ENCODE data around the gene CADM1.

Gene CADM1

DNA sequence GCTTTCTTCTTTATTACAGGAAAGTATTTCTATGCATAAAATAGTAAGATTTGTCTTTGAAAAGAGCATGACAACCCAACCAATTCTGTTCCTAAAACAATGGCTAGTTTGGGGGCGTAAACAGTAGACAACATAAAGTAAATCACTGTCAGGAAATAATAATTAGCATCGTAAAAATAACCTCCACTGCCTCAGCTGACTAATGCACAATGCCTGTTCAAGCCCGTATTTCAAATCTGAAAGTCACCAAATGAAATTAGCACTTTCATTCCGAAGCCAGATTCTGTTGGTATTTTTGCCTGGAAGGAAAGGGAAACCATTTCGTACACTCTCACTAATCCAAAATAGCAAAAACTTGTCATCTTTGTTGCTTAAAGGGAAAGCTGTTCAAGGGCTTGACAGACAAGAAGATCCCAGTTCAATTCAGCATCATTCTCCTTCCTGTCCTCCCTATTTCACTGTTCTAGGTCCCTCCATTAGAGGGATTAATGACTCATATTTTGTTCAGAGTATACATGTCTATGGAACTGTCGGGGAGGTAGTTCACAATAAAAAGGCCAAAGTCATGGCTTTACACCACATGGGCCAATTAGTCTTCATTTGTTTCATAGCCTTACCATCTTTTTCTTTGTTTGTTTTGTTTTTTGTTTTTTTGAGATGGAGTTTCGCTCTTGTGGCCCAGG, 154.7 kb downstream of the CADM1 start:
- Histone ChIP-seq H3K9ac (ENCODE audit: low read length) (no peak overlapping the region), H3K36me3 (ENCODE audit: control insufficient read depth, insufficient read depth, low read length) (no peaks in the 10 kb centered on the region), H3K4me3 (ENCODE audit: low read length) (no peak overlapping the region), H3K27me3 (ENCODE audit: control insufficient read depth, insufficient read depth, low read length) (no peaks in the 10 kb centered on the region), H3K9me3 (ENCODE audit: control insufficient read depth, low read length) (no peaks in the 10 kb centered on the region), H3K4me1 (ENCODE audit: control insufficient read depth, insufficient read depth, low read length) (no peaks in the 10 kb centered on the region)

DNA sequence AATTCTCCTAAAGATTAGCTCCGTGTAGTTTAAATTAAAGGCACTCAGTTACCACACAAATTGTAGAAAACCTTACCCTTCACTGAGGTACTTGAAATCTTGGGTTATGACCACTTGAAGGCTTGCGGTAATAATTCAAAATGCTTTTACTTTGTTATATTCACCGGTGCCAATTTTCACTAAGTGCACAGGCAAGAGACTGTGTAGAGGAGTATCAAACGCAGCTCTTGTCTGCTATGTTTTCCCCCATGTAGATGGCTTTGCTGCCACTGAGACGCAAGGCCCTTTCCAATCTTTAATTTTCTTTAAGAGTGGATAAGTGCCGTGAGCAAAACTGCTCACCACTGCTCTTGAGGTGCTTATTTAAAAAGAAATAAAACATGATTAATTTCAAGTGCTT, 155.8 kb downstream of the CADM1 start:
- no peaks in the 10 kb centered on the region for H3K36me3 ChIP-seq (ENCODE audit: control insufficient read depth, insufficient read depth, low read length)
- H3K9me3 ChIP-seq (ENCODE audit: control insufficient read depth, low read length): no peaks in the 10 kb centered on the region
- H3K4me1 ChIP-seq (ENCODE audit: control insufficient read depth, insufficient read depth, low read length): no peaks in the 10 kb centered on the region

DNA sequence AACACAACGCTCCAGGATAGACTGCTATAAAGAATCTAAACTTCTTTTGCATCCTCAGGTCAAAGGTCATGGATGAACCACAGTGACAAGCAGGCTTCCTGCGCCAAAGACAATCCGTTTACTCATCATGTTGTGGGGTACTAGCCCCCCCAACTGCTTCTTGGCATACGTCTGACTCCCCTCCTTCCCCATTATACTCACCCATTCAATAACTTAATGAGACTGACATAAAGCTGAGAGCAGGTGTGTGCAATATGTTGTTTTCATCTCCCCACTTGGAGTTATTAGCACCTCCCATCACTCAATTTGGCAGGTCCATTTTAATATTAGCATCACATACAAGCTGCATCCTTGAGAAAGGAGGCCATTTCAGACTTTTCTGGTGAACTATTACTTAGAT, 157.1 kb downstream of the CADM1 start:
- no peaks in the 10 kb centered on the region for H3K27me3 ChIP-seq (ENCODE audit: control insufficient read depth, insufficient read depth, low read length)
- H3K4me1 ChIP-seq (ENCODE audit: control insufficient read depth, insufficient read depth, low read length): no peaks in the 10 kb centered on the region
- H3K9me3 ChIP-seq (ENCODE audit: control insufficient read depth, low read length): no peaks in the 10 kb centered on the region
- H3K36me3 ChIP-seq (ENCODE audit: control insufficient read depth, insufficient read depth, low read length): no peaks in the 10 kb centered on the region
- no peak overlapping the region for H3K4me3 ChIP-seq (ENCODE audit: low read length)
- H3K9ac ChIP-seq (ENCODE audit: low read length): no peak overlapping the region

More for the DNA sequence above, 155.8 kb downstream of the CADM1 start:
- H3K27me3 ChIP-seq (ENCODE audit: control insufficient read depth, insufficient read depth, low read length): no peaks in the 10 kb centered on the region
- H3K4me3 ChIP-seq (ENCODE audit: low read length): no peak overlapping the region
- no peak overlapping the region for H3K9ac ChIP-seq (ENCODE audit: low read length)

GRCh38 chr11:115345840-115346239, 158.4 kb downstream of the CADM1 start:
- Histone ChIP-seq H3K4me3 (ENCODE audit: low read length) (no peak overlapping the region), H3K36me3 (ENCODE audit: control insufficient read depth, insufficient read depth, low read length) (no peaks in the 10 kb centered on the region), H3K27me3 (ENCODE audit: control insufficient read depth, insufficient read depth, low read length) (no peaks in the 10 kb centered on the region), H3K9me3 (ENCODE audit: control insufficient read depth, low read length) (no peaks in the 10 kb centered on the region), H3K4me1 (ENCODE audit: control insufficient read depth, insufficient read depth, low read length) (no peaks in the 10 kb centered on the region), H3K9ac (ENCODE audit: low read length) (no peak overlapping the region)

- no peaks in the 10 kb centered on the region for H3K9me3 ChIP-seq (ENCODE audit: control insufficient read depth, low read length)
- no peaks in the 10 kb centered on the region for H3K27me3 ChIP-seq (ENCODE audit: control insufficient read depth, insufficient read depth, low read length)
- H3K4me1 ChIP-seq (ENCODE audit: control insufficient read depth, insufficient read depth, low read length): no peaks in the 10 kb centered on the region
- no peak overlapping the region for H3K9ac ChIP-seq (ENCODE audit: low read length)
- H3K4me3 ChIP-seq (ENCODE audit: low read length): no peak overlapping the region
- H3K36me3 ChIP-seq (ENCODE audit: control insufficient read depth, insufficient read depth, low read length): no peaks in the 10 kb centered on the region
Observed at GRCh38 chr11:115345361-115345760, 158.9 kb downstream of the CADM1 start.

DNA sequence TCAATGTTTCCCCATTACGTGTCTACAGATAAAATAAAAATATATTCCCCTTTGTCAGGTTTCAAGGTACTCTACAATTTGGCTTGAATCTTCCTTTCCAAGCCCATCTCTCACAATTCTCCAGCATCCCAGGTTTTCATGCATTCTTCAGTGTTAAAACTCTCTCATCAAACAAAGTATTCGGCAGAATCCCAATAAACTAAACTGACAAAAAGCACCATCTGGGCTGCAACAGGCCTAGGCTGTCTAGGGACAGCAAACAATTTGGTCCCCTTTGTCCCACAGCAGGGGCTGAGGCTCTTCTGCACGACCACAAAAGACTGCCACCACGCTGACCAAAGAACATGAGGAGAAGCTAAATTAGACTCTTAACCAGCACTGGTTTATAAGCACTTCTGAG, 159.4 kb downstream of the CADM1 start:
- H3K36me3 ChIP-seq (ENCODE audit: control insufficient read depth, insufficient read depth, low read length): no peaks in the 10 kb centered on the region
- H3K9me3 ChIP-seq (ENCODE audit: control insufficient read depth, low read length): no peaks in the 10 kb centered on the region
- no peak overlapping the region for H3K9ac ChIP-seq (ENCODE audit: low read length)
- no peak overlapping the region for H3K4me3 ChIP-seq (ENCODE audit: low read length)
- H3K4me1 ChIP-seq (ENCODE audit: control insufficient read depth, insufficient read depth, low read length): no peaks in the 10 kb centered on the region
- H3K27me3 ChIP-seq (ENCODE audit: control insufficient read depth, insufficient read depth, low read length): no peaks in the 10 kb centered on the region

DNA sequence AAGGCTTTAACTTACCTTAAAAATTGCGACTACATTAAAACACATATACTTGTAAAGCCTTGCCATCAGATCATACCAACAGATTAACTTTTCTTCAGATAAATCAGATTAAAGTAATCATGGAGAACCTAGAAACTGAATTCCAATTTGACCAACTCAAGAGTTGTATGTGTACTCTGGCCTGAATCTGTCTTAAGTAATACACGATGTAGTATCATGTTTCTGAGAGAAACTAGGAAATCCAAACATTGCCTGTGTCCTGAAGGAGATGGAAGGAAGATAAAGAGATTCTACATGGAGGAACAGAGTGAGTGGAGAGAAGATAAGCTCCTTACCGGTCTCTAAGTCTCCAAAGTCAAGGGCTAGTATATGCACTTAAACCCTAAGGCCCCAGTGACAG, 162.1 kb downstream of the CADM1 start:
- H3K9ac ChIP-seq (ENCODE audit: low read length): no peak overlapping the region
- no peaks in the 10 kb centered on the region for H3K9me3 ChIP-seq (ENCODE audit: control insufficient read depth, low read length)
- no peaks in the 10 kb centered on the region for H3K4me1 ChIP-seq (ENCODE audit: control insufficient read depth, insufficient read depth, low read length)
- no peaks in the 10 kb centered on the region for H3K27me3 ChIP-seq (ENCODE audit: control insufficient read depth, insufficient read depth, low read length)
- no peaks in the 10 kb centered on the region for H3K36me3 ChIP-seq (ENCODE audit: control insufficient read depth, insufficient read depth, low read length)
- H3K4me3 ChIP-seq (ENCODE audit: low read length): no peak overlapping the region

DNA sequence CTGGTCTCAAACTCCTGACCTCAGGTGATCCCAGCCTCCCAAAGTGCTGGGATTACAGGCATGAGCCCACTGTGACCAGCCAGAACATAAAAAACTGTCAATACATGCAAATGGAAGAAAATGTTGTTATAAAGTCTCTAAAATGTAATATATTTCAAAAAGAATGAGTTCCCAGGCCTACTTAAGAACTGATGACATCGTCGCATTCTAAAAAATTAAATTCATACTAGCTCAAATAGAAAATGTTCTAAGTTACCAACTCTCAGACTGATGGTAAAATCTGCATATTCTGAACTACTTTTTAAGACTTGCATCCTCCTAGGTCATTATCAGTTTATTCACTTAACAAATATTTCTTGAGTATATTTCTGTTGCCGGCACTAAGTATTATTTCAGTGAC, 163.3 kb downstream of the CADM1 start:
- Histone ChIP-seq H3K9ac (ENCODE audit: low read length) (no peak overlapping the region), H3K27me3 (ENCODE audit: control insufficient read depth, insufficient read depth, low read length) (no peaks in the 10 kb centered on the region), H3K36me3 (ENCODE audit: control insufficient read depth, insufficient read depth, low read length) (no peaks in the 10 kb centered on the region), H3K9me3 (ENCODE audit: control insufficient read depth, low read length) (no peaks in the 10 kb centered on the region), H3K4me1 (ENCODE audit: control insufficient read depth, insufficient read depth, low read length) (no peaks in the 10 kb centered on the region), H3K4me3 (ENCODE audit: low read length) (no peak overlapping the region)

GRCh38 chr11:115338476-115338875, 165.7 kb downstream of the CADM1 start:
- Histone ChIP-seq H3K4me3 (ENCODE audit: low read length) (no peak overlapping the region), H3K9ac (ENCODE audit: low read length) (no peak overlapping the region), H3K36me3 (ENCODE audit: control insufficient read depth, insufficient read depth, low read length) (no peaks in the 10 kb centered on the region), H3K27me3 (ENCODE audit: control insufficient read depth, insufficient read depth, low read length) (no peaks in the 10 kb centered on the region), H3K4me1 (ENCODE audit: control insufficient read depth, insufficient read depth, low read length) (no peaks in the 10 kb centered on the region), H3K9me3 (ENCODE audit: control insufficient read depth, low read length) (no peaks in the 10 kb centered on the region)

DNA sequence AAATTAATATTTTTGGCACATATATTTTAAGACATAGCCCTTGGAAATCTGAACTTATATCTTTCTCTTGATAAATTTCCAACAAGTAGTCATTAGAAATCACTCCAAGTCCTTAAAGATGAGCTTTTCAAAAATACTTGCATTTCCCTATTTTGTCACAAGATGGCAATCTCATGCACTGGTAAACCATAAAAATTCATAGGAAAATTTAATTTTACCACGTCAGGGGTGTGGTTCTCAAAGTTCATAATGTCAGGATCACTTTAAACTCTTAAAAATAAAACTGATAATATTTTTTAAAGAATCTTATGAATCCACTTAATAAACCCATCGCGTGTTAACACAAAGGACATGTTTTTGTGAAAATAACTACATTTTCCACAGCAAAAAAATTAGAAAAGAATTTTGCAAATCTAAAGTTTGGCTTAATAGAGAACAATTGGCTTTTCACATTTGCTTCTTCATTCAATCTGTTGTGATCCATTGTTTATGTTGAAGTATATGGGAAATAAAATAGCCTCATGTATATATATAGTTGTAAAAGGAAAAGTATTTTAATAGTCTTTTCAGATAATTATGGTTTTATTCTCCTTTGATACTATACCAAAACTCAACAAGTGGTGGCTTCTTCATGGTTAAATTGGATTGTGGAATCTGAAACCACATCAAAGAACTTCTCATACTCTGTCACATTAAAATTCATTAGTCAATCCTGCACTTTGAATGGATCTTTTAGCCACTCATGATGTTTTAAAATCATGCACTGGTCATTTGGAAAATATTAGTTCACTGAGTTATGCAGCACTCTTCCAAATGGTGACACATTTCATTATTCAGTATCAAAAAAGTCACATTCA, 169.1 kb downstream of the CADM1 start:
- Histone ChIP-seq H3K4me3 (ENCODE audit: low read length) (no peak overlapping the region), H3K27me3 (ENCODE audit: control insufficient read depth, insufficient read depth, low read length) (no peaks in the 10 kb centered on the region), H3K9me3 (ENCODE audit: control insufficient read depth, low read length) (no peaks in the 10 kb centered on the region), H3K4me1 (ENCODE audit: control insufficient read depth, insufficient read depth, low read length) (no peaks in the 10 kb centered on the region), H3K9ac (ENCODE audit: low read length) (no peak overlapping the region), H3K36me3 (ENCODE audit: control insufficient read depth, insufficient read depth, low read length) (no peaks in the 10 kb centered on the region)

DNA sequence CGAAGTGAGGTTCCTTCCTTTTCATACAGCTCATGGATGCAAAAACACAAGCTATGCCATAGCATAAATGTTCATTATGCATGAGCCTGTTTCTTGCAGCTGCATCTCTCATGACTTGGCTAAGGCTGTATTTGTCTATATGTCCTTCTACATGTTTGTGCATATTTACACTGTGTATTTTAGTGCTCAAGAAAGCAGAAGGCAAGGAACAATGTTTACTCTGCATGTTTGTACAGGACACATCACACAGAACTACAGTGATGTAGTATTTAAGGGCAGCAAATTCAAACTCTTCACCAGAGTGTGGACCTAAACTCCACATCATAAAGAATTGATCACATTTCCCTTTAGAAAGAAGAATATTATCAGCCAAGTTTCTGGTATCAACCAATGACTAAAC, 170.3 kb downstream of the CADM1 start:
- Histone ChIP-seq H3K4me3 (ENCODE audit: low read length) (no peak overlapping the region), H3K9me3 (ENCODE audit: control insufficient read depth, low read length) (no peaks in the 10 kb centered on the region), H3K27me3 (ENCODE audit: control insufficient read depth, insufficient read depth, low read length) (no peaks in the 10 kb centered on the region), H3K36me3 (ENCODE audit: control insufficient read depth, insufficient read depth, low read length) (no peaks in the 10 kb centered on the region), H3K9ac (ENCODE audit: low read length) (no peak overlapping the region), H3K4me1 (ENCODE audit: control insufficient read depth, insufficient read depth, low read length) (no peaks in the 10 kb centered on the region)

DNA sequence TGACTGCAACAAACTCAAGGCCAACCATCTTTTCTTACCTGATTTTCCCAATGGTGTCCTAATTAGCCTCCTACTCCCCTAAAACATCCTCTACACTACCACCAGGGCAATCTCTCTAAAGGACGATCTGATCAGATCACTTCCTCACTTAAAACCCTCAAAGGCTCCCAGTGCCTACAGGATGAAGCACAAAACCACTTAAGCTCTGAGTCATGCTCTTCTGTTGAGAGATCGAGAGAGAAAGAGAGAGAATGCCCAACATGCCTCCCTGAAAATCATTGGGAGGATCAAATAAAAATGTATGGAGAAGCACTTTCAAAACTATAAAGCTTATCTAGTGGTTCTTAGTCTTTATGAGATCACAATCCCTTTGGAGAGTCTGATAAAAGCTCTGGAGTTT, 171.1 kb downstream of the CADM1 start:
- Histone ChIP-seq H3K4me3 (ENCODE audit: low read length) (no peak overlapping the region), H3K27me3 (ENCODE audit: control insufficient read depth, insufficient read depth, low read length) (no peaks in the 10 kb centered on the region), H3K9me3 (ENCODE audit: control insufficient read depth, low read length) (no peaks in the 10 kb centered on the region), H3K36me3 (ENCODE audit: control insufficient read depth, insufficient read depth, low read length) (no peaks in the 10 kb centered on the region), H3K4me1 (ENCODE audit: control insufficient read depth, insufficient read depth, low read length) (no peaks in the 10 kb centered on the region), H3K9ac (ENCODE audit: low read length) (no peak overlapping the region)
